Measurements from ENCODE around the gene MVB12B.

- TF ChIP-seq CTCF (conservative IDR thresholded peaks at IDR 0.05 in 1 of 2, IDR thresholded peaks at IDR 0.05 in 1 of 2; ENCODE audit: low read depth in 1 of 2, low read length in 2 of 2) = no peak
- TF ChIP-seq EZH2 (IDR thresholded peaks at IDR 0.05; ENCODE audit: low read length, missing control alignments) = no peak
Measured at GRCh38 chr9:126450668-126451205, 124.1 kb downstream of the MVB12B start.

Data from fibroblast of lung (primary cell).